ENCODE measurements around the gene KRT33B.
"Not testable (repeated sequence)": the region's sequence is repeated elsewhere in the genome, so short reads cannot be mapped to it uniquely, and the experiment has no call there.

KRT33B gene

GRCh38 chr17:41393294-41393693, 23.7 kb upstream of the KRT33B start:
- no peak for DNase-seq

DNA sequence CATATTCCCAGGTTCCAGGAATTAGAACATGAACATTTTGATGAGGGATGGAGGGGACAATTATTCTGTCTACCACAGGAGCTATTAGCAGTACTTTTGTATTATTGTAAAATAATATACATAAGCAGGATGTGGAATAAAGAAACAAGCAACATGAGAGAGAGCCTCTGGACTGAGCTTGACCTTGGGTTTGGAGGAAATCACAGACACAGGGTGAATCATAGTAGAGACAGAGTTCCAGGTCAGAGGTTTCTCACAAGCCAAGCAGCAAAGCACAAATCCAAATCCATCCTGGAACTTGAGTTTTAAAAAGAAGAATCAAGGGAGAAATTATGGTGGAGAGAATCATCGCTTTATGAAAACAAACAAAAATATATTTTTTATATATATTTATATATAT, 22.7 kb upstream of the KRT33B start:
- DNase-seq = no peak

GRCh38 chr17:41391535-41391934, 21.9 kb upstream of the KRT33B start:
- no peak for DNase-seq

- DNase-seq = no peak
Measured at GRCh38 chr17:41390411-41390938, 20.9 kb upstream of the KRT33B start.

GRCh38 chr17:41387670-41388069, 18.1 kb upstream of the KRT33B start:
- no peak for DNase-seq

GRCh38 chr17:41386227-41386626, 16.6 kb upstream of the KRT33B start:
- DNase-seq = no peak

DNA sequence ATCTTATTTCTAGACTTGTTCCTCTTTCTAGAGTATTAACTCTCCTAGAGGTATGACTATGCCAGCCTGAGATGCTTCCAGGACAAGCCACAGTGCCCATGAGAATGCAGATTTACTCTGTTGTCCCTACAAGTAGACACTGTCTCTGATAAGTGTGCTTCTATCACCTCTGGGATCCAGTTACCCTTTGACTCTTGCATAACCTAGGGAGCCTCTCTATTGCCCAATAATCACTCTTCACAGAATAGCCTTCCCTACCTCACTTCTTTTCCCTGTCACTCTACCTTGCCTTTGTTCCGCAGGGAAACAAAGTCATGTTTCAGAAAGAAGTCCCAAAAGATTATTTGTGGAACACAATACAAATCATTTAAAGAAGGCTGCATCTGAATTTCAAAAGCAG, 14.1 kb upstream of the KRT33B start:
- DNase-seq = no peak

DNA sequence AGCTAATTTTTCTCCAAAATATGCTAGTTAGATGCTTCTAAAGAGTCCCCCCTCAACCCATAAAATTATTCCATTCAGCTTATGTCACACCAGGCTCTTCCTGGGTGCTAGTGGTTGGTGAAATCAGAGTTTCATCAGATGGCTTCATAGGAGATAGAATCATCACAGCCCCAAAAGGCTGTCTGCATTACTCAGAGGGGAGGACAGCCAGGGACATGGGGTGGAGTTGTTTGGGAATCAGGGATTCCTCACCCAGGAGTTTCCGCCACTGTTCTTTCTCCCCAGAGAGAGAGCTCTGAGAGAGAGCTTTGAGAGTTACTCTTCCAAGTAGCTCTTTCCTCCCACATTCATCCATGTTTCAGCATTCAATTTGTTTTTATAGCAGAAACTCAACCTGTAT, 12.8 kb upstream of the KRT33B start:
- no peak for DNase-seq

- not testable (repeated sequence) for DNase-seq
Measured at GRCh38 chr17:41381943-41382342, 12.3 kb upstream of the KRT33B start, which contains the start of gene KRT34. TSS of gene KRT34 (minus strand) at chr17:41382306. CDS start at chr17:41382246, 60 bp downstream.

DNA sequence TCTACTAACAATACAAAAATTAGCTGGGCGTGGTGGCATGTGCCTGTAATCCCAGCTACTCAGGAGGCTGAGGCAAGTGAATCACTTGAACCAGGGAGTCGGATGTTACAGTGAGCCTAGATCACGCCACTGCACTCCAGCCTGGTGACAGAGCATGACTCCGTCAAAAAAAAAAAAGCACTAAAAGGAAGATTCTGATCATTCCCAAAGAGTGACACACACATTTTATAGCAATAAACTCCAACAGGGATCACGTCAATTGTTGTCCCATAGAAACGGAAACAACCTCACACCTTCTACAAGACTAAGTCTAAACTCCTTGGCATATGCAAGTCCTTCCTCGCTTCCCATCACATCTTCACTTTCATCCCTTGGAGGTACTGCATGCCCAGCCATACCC, 10.5 kb upstream of the KRT33B start:
- not testable (repeated sequence) for DNase-seq

GRCh38 chr17:41377546-41377945, 7.9 kb upstream of the KRT33B start:
- no peak for DNase-seq

GRCh38 chr17:41369023-41369422, 590 bp downstream of the KRT33B start:
- DNase-seq = no peak

GRCh38 chr17:41367426-41368075, 2.1 kb downstream of the KRT33B start:
- no peak for DNase-seq

GRCh38 chr17:41366070-41366469, 3.5 kb downstream of the KRT33B start:
- DNase-seq = no peak

DNA sequence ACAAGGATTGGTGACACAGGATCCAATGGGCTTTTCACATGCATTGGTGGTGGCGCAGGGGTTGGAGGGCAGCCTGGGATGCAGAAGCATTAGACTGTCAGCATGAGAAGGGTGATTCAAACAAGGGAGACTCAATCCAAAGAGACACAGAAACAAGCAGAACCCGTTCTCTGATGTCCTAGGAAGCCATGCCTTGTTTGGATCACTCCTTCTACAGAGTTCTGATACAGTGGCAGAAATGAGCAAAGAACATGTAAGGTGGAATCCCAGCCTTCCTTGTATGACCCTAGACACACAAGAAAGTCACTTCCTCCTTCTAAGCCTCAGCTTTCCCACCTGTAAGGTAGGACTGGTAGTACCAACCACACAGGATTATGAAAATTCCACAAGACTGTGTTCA, 5.7 kb downstream of the KRT33B start:
- DNase-seq = no peak

GRCh38 chr17:41360296-41360995, 9.2 kb downstream of the KRT33B start:
- DNase-seq = no peak

DNA sequence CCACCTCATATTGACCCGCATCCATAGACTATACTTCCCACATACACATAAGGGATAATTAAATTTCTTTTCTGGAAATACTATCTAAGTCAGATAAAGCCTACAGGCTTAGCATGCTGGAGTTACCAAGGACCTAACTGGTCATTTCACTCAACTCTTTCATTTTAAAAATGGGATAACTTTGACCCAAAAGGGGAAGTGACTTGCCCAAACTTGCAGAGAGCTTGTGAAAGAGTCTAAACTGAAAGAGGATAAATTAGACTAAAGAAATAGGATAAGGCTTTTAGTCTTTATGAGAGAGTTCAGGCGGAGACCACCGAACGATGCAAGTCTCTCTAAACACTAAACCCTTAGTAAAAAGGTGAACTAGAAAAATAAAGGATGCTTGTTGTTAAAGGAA, 15.1 kb downstream of the KRT33B start:
- no peak for DNase-seq

GRCh38 chr17:41352597-41353366, 16.8 kb downstream of the KRT33B start:
- no peak for DNase-seq

DNA sequence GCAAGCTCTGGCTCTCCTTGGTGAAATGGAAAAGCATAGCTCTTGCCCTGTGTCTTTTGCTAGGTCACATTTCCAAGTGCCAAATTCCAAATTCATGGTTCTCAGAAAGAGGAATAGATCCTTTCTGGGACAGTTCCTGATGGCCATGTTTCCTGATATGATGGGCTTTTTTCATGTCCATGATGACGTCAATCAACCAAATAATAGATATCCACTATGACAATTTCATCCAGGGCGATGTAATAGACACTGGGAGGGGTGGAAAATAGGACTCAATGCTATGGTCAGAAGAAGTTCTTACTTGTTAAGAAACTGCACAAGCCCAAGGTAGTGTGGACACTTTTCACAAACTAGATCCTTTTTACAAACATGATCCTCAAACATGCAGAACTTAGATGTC, 18.4 kb downstream of the KRT33B start:
- no peak for DNase-seq

DNA sequence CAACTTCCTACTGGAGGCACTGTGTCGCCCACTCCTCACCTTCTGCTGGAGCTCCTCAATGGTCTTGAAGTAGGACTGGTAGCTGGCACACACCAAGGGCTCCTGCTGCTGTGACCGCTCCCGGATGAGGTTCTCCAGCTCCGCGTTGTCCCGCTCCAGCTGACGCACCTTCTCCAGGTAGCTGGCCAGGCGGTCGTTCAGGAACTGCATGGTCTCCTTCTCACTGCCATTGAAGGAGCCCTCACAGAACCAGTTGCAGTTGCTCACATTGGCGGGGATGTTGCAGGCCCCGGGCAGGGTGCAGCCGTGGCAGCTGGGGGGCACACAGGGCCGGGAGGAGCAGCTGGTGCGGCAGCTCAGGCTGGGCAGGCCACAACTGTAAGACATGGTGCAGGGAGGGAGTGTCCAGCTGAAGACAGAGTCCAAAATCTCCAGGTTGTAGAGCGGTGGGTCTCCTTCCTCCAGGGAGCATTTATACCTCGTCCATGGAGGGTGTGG, 19.2 kb downstream of the KRT33B start, which contains the start of gene KRT33A:
TSS of gene KRT33A (minus strand) at position 448 of the 498 bp plus-strand sequence. CDS start at position 387, 61 bp downstream.
- not testable (repeated sequence) for DNase-seq

DNA sequence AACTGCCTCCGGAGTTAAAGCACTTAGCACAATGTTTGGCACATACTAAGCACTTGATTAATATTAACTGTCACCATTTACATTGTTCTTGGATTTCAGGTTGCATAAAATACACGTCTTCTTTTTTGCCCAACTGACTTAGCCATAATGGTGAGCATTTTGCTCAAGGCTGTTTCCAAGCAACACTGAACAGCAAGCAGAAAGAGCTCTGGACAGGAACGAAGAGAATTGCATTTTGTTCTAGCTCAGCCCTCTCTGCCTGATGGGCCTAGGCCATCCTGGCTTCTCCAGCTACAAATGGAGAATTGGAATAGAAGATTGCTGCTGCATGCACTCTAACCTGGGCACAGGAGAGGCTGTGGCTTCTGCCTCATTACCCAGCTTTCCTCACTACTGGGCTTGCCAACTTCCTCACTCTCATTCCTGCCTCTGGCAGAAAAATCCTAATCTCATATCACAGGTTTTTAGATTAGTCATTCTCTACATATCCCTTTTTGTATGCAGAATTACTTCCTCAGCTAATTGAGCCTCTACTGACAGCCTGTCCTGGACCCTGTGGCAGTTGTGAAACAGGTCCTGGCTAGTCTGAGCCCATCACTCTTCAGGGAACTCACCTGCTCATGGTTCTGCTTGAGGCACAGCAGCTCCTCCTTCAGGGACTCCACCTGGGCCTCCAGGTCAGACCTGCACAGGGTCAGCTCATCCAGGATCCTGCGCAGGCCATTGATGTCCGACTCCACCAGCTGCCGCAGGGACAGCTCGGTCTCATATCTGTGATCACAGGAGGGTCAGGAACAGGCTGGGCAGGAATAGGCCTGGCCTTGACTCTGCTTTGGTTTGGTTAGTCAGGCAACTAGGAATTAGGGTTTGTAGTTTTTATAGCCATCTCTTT, 21.5 kb downstream of the KRT33B start:
- DNase-seq = no peak

DNA sequence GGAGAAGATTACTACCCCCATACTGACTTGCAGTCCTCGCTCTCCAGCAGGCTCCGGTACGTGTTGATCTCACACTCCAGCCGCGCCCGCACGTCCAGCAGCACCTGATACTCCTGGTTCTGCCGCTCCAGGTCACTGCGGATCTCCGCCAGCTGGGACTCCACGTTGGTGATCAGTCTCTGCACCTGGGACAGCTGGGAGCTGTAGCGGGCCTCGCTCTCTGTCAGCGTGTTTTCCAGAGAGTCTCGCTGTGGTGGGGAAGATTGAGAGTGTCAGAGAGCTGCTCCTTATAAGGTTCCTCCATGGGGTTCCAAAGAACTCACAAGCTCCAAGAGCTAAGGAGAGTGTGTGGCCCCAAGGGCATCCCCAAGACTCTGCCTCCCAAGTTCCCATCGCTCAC, 23.2 kb downstream of the KRT33B start:
- not testable (repeated sequence) for DNase-seq
